Sigmoid colon (tissue), 7 donors: ENCODE data around the gene TRIP6. TPM values are rescaled to one million over a fixed set of nuclear protein-coding genes. Genes with fewer than 3 reads are reported as not detected.

Experiments used
- DNase-seq: peaks from one replicate; pipeline ENCODE4 v3.0.0-alpha.2; 2019
- H3K27ac ChIP-seq, 4 donors: fragments of 200-600 bp; sonication (generic); one replicate each; pipeline ENCODE4 v1.5.1; 2016 to 2019; ENCODE audit warnings: mild to moderate bottlenecking in 1 of 4
- H3K27me3 ChIP-seq, 3 donors: fragments of 200-600 bp; sonication (generic); one replicate each; pipeline ENCODE4 v1.5.1; 2019; ENCODE audit warnings: mild to moderate bottlenecking in 1 of 3
- H3K36me3 ChIP-seq, 4 donors: fragments of 200-600 bp; sonication (generic); one replicate each; pipeline ENCODE4 v1.5.1; 2016 to 2019
- H3K4me1 ChIP-seq, 4 donors: fragments of 200-600 bp; sonication (generic); one replicate each; pipeline ENCODE4 v1.5.1; 2017 to 2019
- H3K4me3 ChIP-seq, 4 donors: fragments of 200-600 bp; sonication (generic); one replicate each; pipeline ENCODE4 v1.5.1; 2017 to 2019; ENCODE audit warnings: mild to moderate bottlenecking in 2 of 4, moderate library complexity in 1 of 4
- H3K9me3 ChIP-seq, 4 donors: fragments of 200-600 bp in 3 of 4; sonication (generic) in 3 of 4; one replicate each; pipeline versions ENCODE4 v1.5.1 to v1.6.1; 2013 to 2019
- CTCF ChIP-seq, 4 experiments: fragments of 450-650 bp in 3 of 4; fragments of 200-600 bp in 1 of 4; IDR thresholded peaks; one replicate each; pipeline ENCODE4 v1.5.1; 2016 to 2019; ENCODE audit warnings: antibody characterized with exemption in 4 of 4, mild to moderate bottlenecking in 3 of 4, moderate library complexity in 2 of 4
- EP300 ChIP-seq, 4 donors: sonication (generic); formaldehyde crosslinking; IDR thresholded peaks; one replicate each; pipeline ENCODE4 v1.6.1; 2017; ENCODE audit warnings: antibody characterized with exemption in 4 of 4
- POLR2A ChIP-seq, 2 donors: fragments of 450-650 bp; IDR thresholded peaks; one replicate each; pipeline ENCODE4 v1.6.1; 2016; ENCODE audit warnings: antibody characterized with exemption in 2 of 2, mild to moderate bottlenecking in 2 of 2, moderate library complexity in 2 of 2
- POLR2AphosphoS5 ChIP-seq, 4 donors: sonication (generic); formaldehyde crosslinking; IDR thresholded peaks; one replicate each; pipeline ENCODE4 v1.6.1; 2017; ENCODE audit warnings: antibody characterized with exemption in 4 of 4
- WGBS, 2 donors: extraction: QIAGEN DNeasy Blood & Tissue Kit; methylation state at CpG; one replicate each; pipeline ENCODE4 v1.1.7; 2013; 5-methylcytosine and 5-hydroxymethylcytosine counted together
- intact Hi-C: fragments of 100-400 bp; cut with DNase I; formaldehyde crosslinking; loops from one replicate; pipeline ENCODE4 v1.15.1; 2023
- polyA plus RNA-seq, 3 donors: library from polyadenylated mRNA; stranded (reverse); fragments of 200-250 nt; gene quantifications; one replicate each; pipeline ENCODE4 v1.2.3, GENCODE V29; 2013
- total RNA-seq, 4 donors: library from RNA; depleted of rRNA; stranded (reverse); fragments of >200 nt; gene quantifications; one replicate each; pipeline ENCODE4 v1.1.0, GENCODE V29; 2016
- donor health status: healthy with polysubstance abuse.
- donor health status: Bipolar disorder and iron deficiency.
- donor health status: healthy.

The TRIP6 gene
- total and polyA plus RNA-seq, 7 donors: 12.0 to 79.7 (median 45.9) TPM

- no peak overlapping the region for H3K27ac ChIP-seq
- H3K36me3 ChIP-seq: peaks cover 0 to 48% (median 14%) of the 10 kb centered on the region in 4 donors
- intact Hi-C loops: loop anchor here (10.0 kb wide), 2 partner anchors 275 to 385 kb away; partner anchors contain the start of genes FBXO24, LRCH4 and TSC22D4
- no peaks in the 10 kb centered on the region for H3K9me3 ChIP-seq
- H3K4me3 ChIP-seq: no peak overlapping the region
- H3K27me3 ChIP-seq: no peaks in the 10 kb centered on the region
- 78 to 92% methylated on average over 15 of the region's 15 CpGs for WGBS, 2 donors
- no peak for TF ChIP-seq CTCF (IDR thresholded peaks at IDR 0.05)
- TF ChIP-seq EP300 (IDR thresholded peaks at IDR 0.05): no peak
- no peak for TF ChIP-seq POLR2A (IDR thresholded peaks at IDR 0.05)
- TF ChIP-seq POLR2AphosphoS5 (IDR thresholded peaks at IDR 0.05): no peak
- H3K4me1 ChIP-seq: no peaks in the 10 kb centered on the region
- DNase-seq: no peak
Observed at GRCh38 chr7:100859856-100860255, 7.3 kb upstream of the TRIP6 start.

DNA sequence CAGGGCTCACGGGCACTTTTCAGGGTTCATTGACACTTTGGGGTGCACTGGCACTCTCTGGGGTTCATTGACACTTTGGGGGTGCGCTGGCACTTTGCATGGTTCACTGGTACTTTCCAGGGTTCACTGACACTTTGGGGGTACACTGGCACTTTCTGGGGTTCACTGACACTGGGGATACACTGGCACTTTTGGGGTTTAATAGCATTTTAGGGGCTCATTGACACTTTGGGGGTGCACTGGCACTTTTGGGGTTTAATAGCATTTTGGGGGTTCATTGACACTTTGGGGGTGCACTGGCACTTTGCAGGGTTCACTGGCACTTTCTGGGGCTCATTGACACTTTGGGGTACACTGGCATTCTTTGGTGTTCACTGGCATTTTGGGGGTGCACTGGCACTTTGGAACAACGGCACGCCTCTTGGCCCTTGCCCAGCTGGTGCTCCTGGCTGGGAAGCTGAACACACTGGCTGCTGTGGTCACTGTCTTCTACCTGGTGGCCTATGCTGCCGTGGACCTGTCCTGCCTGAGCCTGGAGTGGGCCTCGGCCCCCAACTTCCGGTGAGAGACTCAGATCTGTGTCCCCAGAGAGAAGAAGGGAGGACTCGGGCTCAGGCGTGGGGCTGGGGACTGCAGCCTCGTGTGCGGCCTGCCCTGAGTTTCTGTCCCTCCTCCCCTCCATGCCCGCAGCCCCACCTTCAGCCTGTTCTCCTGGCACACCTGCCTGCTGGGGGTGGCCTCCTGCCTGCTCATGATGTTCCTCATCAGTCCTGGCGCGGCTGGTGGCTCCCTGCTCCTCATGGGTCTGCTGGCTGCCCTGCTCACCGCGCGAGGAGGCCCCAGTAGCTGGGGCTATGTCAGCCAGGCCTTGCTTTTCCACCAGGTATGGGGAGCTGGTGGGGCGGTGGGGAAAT is 6.2 kb upstream of the TRIP6 start:
- Histone ChIP-seq H3K36me3 (peaks cover 0 to 48% (median 14%) of the 10 kb centered on the region in 4 donors), H3K4me1 (peaks cover 0 to 7% (median 5%) of the 10 kb centered on the region in 4 donors), H3K27ac (no peak overlapping the region), H3K27me3 (no peaks in the 10 kb centered on the region), H3K9me3 (no peaks in the 10 kb centered on the region), H3K4me3 (no peak overlapping the region)
- 90 to 93% methylated on average over 18 of the region's 18 CpGs for WGBS, 2 donors
- intact Hi-C loops: loop anchor here (10.0 kb wide), 1 partner anchor 386 kb away; the partner anchor contains the start of gene TSC22D4
- no peak for DNase-seq
- TF ChIP-seq CTCF (IDR thresholded peaks at IDR 0.05) (no peak), POLR2A (IDR thresholded peaks at IDR 0.05) (no peak), EP300 (IDR thresholded peaks at IDR 0.05) (no peak), POLR2AphosphoS5 (IDR thresholded peaks at IDR 0.05) (no peak)

GRCh38 chr7:100861616-100861985 is 5.6 kb upstream of the TRIP6 start:
- Histone ChIP-seq H3K4me1 (peaks cover 0 to 13% (median 11%) of the 10 kb centered on the region in 4 donors), H3K4me3 (no peak overlapping the region), H3K9me3 (no peaks in the 10 kb centered on the region), H3K36me3 (peaks cover 0 to 46% (median 14%) of the 10 kb centered on the region in 4 donors), H3K27me3 (no peaks in the 10 kb centered on the region), H3K27ac (no peak overlapping the region)
- intact Hi-C loops: loop anchor here (10.0 kb wide), 1 partner anchor 387 kb away; the partner anchor contains the start of gene TSC22D4
- 92 to 94% methylated on average over 14 of the region's 14 CpGs for WGBS, 2 donors
- TF ChIP-seq CTCF (IDR thresholded peaks at IDR 0.05) (no peak), POLR2AphosphoS5 (IDR thresholded peaks at IDR 0.05) (no peak), POLR2A (IDR thresholded peaks at IDR 0.05) (no peak), EP300 (IDR thresholded peaks at IDR 0.05) (no peak)
- DNase-seq: no peak

DNA sequence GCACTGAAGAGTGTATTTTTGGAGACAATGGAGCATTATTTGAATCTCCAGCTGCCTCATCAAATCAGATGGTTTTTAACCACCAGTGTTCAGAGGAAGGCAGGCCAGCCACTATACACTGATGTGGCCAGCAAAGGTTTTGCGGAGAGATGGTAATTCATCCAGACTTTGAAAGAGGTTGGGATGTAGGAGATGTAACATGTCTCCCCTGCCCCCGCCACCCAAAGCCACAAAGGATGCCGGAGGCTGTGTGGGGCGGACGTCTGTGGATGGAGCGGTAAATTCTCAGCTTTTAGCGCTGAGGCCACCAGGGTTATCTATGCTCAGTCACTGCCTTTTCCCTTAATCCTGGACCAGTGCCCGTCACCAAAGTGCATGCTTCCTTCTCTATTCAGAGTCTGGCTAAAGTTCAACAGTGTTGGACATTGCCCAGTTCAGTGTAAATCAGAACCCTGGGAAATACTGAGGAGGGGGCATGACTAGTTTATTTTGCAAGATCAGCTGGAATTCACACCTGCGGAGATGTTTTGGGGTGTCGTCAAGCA is 3.7 kb upstream of the TRIP6 start:
- no peak for DNase-seq
- H3K4me1 ChIP-seq: peaks cover 0 to 30% (median 23%) of the 10 kb centered on the region in 4 donors
- H3K9me3 ChIP-seq: no peaks in the 10 kb centered on the region
- no peaks in the 10 kb centered on the region for H3K27me3 ChIP-seq
- H3K27ac ChIP-seq: no peak overlapping the region
- intact Hi-C loops: loop anchor here (10.0 kb wide), 1 partner anchor 389 kb away; the partner anchor contains the start of gene TSC22D4
- TF ChIP-seq EP300 (IDR thresholded peaks at IDR 0.05) (no peak), POLR2A (IDR thresholded peaks at IDR 0.05) (no peak), CTCF (IDR thresholded peaks at IDR 0.05) (no peak), POLR2AphosphoS5 (IDR thresholded peaks at IDR 0.05) (no peak)
- H3K36me3 ChIP-seq: peaks cover 0 to 41% (median 14%) of the 10 kb centered on the region in 4 donors
- 51 to 61% methylated on average over 10 of the region's 10 CpGs for WGBS, 2 donors
- H3K4me3 ChIP-seq: no peak overlapping the region
